ENCODE data around the gene SPSB4. TPM values are rescaled to one million over a fixed set of nuclear protein-coding genes. Genes with fewer than 3 reads are reported as not detected.

The SPSB4 gene
- total RNA-seq, 4 donors from 2014 or later = 0.12 to 5.7 (median 0.58) TPM

DNA sequence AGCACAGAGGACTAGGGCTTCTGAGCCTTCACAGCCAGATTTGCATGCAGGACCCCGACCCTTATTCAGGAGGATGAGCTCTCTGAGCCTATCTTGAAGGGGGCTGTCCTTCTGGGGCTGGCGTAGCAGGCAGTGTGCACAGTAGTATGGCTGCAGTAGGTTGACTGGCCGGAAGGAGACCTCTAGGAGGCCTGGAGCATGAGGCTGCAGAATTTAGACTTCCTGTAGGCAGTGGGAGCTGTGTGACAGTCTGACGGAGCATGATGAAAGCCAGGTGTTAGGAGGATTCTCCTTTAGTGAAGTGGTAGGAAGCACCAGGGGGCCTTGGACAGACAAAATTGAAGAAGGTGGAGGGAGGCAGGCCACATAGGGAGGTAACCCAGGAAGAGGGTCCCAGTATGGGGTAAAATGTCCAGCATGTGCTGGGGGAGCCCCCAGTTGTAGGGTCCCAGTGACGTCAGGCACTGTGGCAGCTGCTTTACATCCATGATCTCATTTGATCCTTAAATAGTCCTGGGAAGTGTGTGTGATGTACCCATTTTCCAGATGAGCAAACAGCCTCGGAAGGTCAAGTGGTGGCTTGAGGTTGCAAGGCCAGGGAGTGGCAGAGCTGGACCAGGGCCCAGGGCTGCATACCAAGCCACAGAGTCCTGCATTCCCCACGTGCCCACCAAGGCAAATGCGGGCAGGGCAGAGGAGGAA lies 36.1 kb downstream of the SPSB4 start:
- DNase-seq (ENCODE audit: low spot score) = no peak
- no peak for ATAC-seq (ENCODE audit: low FRiP score)
- TF ChIP-seq, protein P1, sequence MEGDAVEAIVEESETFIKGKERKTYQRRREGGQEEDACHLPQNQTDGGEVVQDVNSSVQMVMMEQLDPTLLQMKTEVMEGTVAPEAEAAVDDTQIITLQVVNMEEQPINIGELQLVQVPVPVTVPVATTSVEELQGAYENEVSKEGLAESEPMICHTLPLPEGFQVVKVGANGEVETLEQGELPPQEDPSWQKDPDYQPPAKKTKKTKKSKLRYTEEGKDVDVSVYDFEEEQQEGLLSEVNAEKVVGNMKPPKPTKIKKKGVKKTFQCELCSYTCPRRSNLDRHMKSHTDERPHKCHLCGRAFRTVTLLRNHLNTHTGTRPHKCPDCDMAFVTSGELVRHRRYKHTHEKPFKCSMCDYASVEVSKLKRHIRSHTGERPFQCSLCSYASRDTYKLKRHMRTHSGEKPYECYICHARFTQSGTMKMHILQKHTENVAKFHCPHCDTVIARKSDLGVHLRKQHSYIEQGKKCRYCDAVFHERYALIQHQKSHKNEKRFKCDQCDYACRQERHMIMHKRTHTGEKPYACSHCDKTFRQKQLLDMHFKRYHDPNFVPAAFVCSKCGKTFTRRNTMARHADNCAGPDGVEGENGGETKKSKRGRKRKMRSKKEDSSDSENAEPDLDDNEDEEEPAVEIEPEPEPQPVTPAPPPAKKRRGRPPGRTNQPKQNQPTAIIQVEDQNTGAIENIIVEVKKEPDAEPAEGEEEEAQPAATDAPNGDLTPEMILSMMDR (IDR thresholded peaks at IDR 0.05) = no peak

DNA sequence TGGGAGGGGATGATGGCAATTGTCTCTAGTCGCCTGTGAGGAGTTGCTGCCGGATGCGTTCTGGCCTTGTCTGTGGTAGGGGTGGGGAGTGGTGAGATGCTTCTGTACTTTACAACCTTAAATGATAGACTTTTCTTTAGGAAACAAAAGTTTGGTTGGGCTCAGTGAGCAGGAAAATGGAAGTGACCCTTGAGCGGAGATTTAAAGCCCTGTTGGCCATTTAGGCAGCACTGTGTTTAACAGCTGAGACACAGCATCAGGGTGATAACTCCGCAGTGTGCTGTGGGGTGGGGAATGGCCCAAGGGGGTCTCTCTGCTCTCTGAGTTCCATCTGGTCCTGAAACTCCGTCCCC lies 36.6 kb downstream of the SPSB4 start:
- ATAC-seq (ENCODE audit: low FRiP score) = no peak
- TF ChIP-seq, protein P1 (IDR thresholded peaks at IDR 0.05) = no peak
- DNase-seq (ENCODE audit: low spot score) = no peak

DNA sequence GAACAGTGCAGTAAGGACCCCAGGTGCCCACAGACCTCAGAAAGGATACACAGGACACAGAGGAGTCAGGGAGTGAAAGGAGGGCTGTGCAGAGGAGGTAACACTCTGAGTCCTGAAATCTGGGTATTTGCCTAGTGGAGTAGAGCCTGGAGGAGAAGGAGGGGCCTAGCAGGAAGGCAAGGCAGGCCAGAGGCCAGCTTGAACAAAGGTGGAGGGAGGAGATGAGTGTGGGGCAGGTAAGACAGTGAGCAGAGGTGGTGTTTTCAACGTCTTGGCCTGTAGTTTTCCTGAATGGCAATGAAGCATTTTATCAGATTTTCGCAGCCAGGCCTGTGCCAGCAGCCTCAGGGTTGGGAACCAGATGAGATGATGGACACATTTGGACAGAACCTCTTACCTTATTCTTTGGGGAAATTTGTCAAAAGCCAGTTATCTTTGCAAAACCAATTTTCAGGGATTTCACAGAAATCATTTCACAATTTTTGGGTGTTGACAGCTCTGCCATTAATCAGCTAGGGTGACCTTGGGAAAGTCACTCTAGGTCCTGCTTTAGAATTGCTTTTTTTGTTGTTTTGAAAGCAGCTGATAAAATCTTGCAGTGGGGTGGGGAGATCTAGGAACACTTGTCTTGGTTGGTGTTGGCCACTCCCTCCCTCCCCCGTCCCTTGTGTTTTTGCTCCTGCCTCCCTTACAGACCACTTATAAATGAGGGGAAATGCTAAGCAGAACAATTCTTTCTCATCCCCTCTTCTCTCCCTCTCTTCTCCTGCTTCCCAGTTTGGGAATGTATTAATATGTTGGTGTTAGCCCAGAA lies 38.4 kb downstream of the SPSB4 start:
- TF ChIP-seq, protein P1 (IDR thresholded peaks at IDR 0.05) = no peak
- ATAC-seq (ENCODE audit: low FRiP score) (no peak), DNase-seq (ENCODE audit: low spot score) (no peak)

DNA sequence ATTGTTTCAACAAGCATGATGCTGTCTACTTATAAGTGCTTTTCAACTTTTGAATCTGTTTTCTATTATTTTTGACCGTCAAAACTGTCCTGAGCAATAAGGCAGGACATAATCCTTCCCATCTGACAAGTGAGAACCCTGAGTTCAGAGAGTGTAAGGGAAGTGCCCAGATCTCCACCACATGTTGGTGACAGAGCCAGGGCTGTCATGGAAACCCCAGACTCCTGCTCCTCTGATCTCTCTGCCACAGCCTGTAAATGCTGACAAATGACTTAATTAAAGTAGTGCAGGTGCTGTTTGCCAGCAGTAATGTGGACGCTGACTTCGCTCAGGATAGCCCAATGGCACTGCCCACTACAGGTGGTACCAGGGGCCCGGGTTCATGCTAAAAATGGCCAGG lies 40.3 kb downstream of the SPSB4 start:
- TF ChIP-seq, protein P1 (IDR thresholded peaks at IDR 0.05) = no peak
- DNase-seq (ENCODE audit: low spot score) = no peak
- ATAC-seq (ENCODE audit: low FRiP score) = no peak

DNA sequence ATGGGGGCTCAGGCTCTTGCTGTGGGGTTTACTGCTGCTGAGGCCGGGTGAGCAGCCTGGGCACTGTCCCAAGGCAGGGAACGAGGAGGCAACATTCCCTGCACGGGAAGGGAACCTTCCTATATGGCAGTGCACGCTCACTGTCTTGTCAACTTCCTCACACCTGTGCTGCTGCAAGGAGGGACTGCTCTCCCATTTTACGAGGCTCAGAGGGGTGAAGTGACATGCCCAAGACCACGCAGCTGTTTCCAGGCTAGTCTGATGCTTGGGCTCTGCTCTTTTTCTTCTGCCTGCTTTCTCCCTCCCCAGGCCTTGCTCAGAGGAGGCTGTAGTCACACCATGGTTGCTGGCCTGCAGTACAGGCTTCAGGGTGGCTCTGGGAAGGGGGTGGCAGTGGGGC lies 41.5 kb downstream of the SPSB4 start:
- TF ChIP-seq, protein P1 (IDR thresholded peaks at IDR 0.05) = no peak
- DNase-seq (ENCODE audit: low spot score) = no peak
- ATAC-seq (ENCODE audit: low FRiP score) = no peak

DNA sequence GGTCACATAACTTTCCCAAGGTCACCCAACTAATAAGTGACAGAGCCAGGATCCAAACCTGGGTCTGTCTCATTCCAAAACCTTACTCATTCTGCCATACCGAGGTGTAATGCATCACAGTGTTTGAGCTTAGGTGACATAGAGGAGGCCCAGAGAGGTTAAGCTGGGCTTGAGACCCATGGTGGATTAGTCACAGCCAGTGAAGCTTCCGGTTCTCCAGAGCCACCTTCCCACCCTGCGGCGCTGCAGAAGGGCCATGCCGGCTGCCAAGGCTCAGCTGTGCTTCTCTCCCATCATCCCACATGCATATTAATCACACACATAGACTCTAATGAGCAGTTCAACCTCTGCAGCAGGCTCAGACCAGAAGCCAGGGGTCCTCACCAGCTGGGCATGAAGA lies 42.2 kb downstream of the SPSB4 start:
- no peak for DNase-seq (ENCODE audit: low spot score)
- no peak for ATAC-seq (ENCODE audit: low FRiP score)
- TF ChIP-seq, protein P1 (IDR thresholded peaks at IDR 0.05) = no peak

All from omental fat pad (tissue), 4 donors.